Left kidney (tissue), 2 donors: ENCODE measurements around the gene KAZALD1. TPM values are rescaled to one million over a fixed set of nuclear protein-coding genes. Genes with fewer than 3 reads are reported as not detected.
A peak's percentile ranks its signal among the peaks of the same experiment; 100 is the strongest.

ENCODE experiments used
- DNase-seq: peaks from one replicate; pipeline ENCODE4 v3.0.0-alpha.2; 2013
- polyA plus RNA-seq: library from polyadenylated mRNA; unstranded; fragments of 120-200 nt; gene quantifications from one replicate; pipeline ENCODE4 v1.2.1, GENCODE V29; 2013; ENCODE audit not compliant: insufficient read length

Gene KAZALD1
- polyA plus RNA-seq, 1 donor: 8.2 TPM

- no peak for DNase-seq
These were observed 14.5 kb upstream of the KAZALD1 start for GRCh38 chr10:101047268-101047667.

GRCh38 chr10:101047961-101048892, 13.6 kb upstream of the KAZALD1 start:
- DNase-seq: no peak

- peak; percentile 67 for DNase-seq
These were observed 11.3 kb upstream of the KAZALD1 start for GRCh38 chr10:101050208-101051069.

GRCh38 chr10:101052285-101052684, 9.5 kb upstream of the KAZALD1 start:
- DNase-seq: no peak

GRCh38 chr10:101053516-101053915, 8.3 kb upstream of the KAZALD1 start:
- DNase-seq: no peak

- DNase-seq: no peak
These were observed 7.4 kb upstream of the KAZALD1 start for GRCh38 chr10:101054351-101054750.

GRCh38 chr10:101054876-101055275, 6.9 kb upstream of the KAZALD1 start:
- DNase-seq: no peak

GRCh38 chr10:101055411-101055810, 6.4 kb upstream of the KAZALD1 start:
- no peak for DNase-seq

- no peak for DNase-seq
These were observed 5.2 kb upstream of the KAZALD1 start for GRCh38 chr10:101056365-101057151.

GRCh38 chr10:101060036-101060950, 1.5 kb upstream of the KAZALD1 start:
- peak; percentile 96 for DNase-seq

GRCh38 chr10:101060951-101061623, 702 bp upstream of the KAZALD1 start:
- DNase-seq: peak; percentile 93

GRCh38 chr10:101062232-101063049, 652 bp downstream of the KAZALD1 start:
- DNase-seq: peak; percentile 61

- DNase-seq: no peak
These were observed 1.3 kb downstream of the KAZALD1 start for GRCh38 chr10:101063050-101063525.

GRCh38 chr10:101063548-101064414, 2.0 kb downstream of the KAZALD1 start:
- DNase-seq: no peak

- no peak for DNase-seq
These were observed 2.7 kb downstream of the KAZALD1 start for GRCh38 chr10:101064415-101065030.

GRCh38 chr10:101065481-101066145, 3.8 kb downstream of the KAZALD1 start:
- no peak for DNase-seq
